ENCODE measurements around the gene DAB1.
"Not testable (repeated sequence)": the region's sequence is repeated elsewhere in the genome, so short reads cannot be mapped to it uniquely, and the experiment has no call there.

The DAB1 gene

DNA sequence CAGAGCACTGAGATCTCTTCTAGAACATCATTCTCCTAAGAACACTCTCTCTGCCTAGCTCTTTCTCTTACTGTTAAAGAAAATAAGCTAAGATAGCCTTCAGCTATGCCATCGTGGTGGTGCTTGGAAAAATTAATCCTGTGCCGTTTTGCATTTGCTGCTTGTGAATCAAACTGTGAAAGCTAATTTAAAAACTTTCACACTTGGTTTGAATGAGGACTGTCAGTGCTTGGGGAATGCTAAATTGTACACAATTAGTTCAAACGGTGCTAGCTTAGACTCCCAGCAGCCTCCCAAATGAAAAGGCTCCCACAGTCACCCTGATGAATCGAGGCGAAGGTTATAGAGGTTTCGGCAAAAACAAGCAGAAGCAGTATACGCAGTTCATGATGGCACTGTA is 79.6 kb downstream of the DAB1 start:
- in situ Hi-C loops (cut with MboI; ENCODE audit: low pct_unique_long_range_greater_than_20kb, low sequenced_read_pairs, unreplicated experiment) = no loop called here
- DNase-seq (ENCODE audit: low spot score) = no peak
- TF ChIP-seq, protein P1, sequence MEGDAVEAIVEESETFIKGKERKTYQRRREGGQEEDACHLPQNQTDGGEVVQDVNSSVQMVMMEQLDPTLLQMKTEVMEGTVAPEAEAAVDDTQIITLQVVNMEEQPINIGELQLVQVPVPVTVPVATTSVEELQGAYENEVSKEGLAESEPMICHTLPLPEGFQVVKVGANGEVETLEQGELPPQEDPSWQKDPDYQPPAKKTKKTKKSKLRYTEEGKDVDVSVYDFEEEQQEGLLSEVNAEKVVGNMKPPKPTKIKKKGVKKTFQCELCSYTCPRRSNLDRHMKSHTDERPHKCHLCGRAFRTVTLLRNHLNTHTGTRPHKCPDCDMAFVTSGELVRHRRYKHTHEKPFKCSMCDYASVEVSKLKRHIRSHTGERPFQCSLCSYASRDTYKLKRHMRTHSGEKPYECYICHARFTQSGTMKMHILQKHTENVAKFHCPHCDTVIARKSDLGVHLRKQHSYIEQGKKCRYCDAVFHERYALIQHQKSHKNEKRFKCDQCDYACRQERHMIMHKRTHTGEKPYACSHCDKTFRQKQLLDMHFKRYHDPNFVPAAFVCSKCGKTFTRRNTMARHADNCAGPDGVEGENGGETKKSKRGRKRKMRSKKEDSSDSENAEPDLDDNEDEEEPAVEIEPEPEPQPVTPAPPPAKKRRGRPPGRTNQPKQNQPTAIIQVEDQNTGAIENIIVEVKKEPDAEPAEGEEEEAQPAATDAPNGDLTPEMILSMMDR (IDR thresholded peaks at IDR 0.05; ENCODE audit: extremely low read depth, insufficient read depth, missing control alignments) = no peak

DNA sequence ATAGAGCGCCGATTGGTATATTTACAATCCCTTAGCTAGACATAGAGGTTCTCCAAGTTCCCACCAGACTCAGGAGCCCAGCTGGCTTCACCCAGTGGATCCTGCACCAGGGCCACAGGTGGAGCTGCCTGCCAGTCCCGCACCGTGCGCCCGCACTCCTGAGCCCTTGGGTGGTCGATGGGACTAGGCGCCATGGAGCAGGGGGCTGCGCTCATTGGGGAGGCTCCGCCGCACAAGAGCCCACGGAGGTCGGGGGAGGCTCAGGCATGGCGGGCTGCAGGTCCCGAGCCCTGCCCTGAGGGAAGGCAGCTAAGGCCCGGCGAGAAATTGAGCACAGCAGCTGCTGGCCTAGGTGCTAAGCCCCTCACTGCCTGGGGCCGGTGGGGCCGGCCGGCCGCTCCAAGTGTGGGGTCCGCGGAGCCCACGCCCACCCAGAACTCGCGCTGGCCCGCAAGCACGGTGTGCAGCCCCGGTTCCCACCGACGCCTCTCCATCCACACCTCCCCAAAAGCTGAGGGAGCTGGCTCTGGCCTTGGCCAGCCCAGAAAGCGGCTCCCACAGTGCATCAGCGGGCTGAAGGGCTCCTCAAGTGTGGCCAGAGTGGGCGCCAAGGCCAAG is 80.5 kb downstream of the DAB1 start:
- in situ Hi-C loops (cut with MboI; ENCODE audit: low pct_unique_long_range_greater_than_20kb, low sequenced_read_pairs, unreplicated experiment); DNase-seq (ENCODE audit: low spot score): not testable (repeated sequence)

DNA sequence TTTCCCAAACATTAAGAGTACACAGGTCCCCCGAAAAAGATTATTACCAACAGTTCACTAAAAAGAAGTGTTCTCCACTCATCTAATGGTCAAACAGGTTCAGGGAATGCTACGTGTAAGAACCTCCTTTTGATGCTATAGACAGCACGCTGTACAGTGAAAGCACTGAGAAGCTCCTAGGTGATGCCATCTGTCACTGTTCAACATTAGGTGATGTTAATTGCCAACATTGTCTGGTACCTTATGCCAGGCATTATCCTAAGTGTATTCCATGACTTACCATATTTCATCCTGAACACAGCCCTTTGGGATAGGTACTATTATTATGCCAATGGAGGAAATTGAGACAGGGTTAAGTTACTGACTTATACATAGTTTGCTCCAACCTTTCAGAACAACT is 82.1 kb downstream of the DAB1 start:
- TF ChIP-seq, protein P1 (IDR thresholded peaks at IDR 0.05; ENCODE audit: extremely low read depth, insufficient read depth, missing control alignments) = no peak
- DNase-seq (ENCODE audit: low spot score) = no peak
- in situ Hi-C loops (cut with MboI; ENCODE audit: low pct_unique_long_range_greater_than_20kb, low sequenced_read_pairs, unreplicated experiment) = no loop called here

DNA sequence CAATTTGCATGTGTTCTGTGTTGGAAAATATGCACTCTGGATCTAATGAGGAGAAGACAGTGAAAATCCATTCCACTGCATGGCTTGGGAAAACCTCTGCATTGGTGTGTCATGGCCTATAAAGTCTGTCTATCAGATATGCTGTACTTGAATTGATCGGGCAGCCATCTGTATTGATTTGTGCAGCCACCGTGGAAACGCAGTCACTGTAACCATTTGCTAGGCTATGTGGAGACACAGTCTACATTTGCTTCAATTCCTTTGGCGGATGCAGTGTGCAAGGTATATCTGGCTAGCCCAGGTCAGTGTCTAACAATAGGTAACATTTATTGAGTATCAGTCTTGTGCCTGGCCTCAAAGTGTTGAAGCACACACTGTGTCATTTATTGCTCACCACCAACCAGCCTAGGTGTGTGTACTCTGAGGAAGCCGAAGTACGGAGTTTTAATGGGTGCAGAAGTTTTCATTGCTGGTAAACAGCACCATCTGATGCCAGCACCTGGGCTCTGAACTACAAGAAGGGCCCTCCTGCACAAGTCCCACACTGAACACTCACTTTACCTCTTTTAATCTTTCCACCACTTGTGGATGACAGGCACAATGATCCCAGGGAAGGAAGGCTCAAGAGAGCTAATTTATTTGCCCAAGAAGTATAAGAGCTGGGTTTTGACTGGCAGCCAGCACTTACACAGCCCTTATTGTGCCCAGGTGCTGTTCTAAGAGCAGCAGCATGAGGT is 83.4 kb downstream of the DAB1 start:
- in situ Hi-C loops (cut with MboI; ENCODE audit: low pct_unique_long_range_greater_than_20kb, low sequenced_read_pairs, unreplicated experiment) = no loop called here
- TF ChIP-seq, protein P1 (IDR thresholded peaks at IDR 0.05; ENCODE audit: extremely low read depth, insufficient read depth, missing control alignments) = no peak
- no peak for DNase-seq (ENCODE audit: low spot score)

DNA sequence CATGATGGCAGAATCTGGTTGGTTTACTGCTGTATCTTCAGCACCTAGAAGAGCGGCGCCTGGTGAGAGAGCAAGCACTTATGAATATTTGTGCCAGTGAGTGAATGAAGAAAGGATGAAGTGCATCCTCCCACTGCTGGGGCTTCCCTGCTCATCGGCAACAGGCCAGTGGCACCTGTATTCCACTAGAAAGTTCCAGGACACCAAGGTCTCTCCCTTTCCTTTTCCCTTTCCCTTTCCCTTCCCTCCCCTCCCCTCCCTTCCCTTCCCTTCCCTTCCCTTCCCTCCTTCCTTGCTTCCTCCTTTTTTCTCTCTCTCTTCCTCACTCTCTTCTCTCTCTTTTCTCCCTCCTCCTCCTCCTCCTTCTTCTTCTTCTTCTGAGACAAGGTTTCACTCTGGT is 86.2 kb downstream of the DAB1 start:
- in situ Hi-C loops (cut with MboI; ENCODE audit: low pct_unique_long_range_greater_than_20kb, low sequenced_read_pairs, unreplicated experiment) = no loop called here
- TF ChIP-seq, protein P1 (IDR thresholded peaks at IDR 0.05; ENCODE audit: extremely low read depth, insufficient read depth, missing control alignments) = no peak
- no peak for DNase-seq (ENCODE audit: low spot score)

DNA sequence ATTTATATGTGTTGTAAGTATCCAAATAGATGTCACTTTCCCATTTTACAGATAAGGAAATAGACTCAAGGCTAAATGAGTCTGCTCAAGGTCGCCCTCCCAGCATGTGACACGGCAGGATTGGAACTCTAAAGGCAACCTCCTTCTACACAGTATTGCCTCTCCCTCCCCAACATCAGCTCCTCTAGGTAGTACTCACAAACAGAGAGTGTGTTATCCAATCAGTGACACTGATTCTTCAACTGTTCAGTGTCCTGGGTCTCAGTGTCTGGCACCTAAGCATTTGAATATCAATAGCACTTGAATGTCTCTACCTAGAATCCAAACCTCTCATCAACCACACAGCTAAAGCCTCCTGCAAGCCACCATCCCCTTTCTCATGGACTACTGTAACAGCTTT is 87.1 kb downstream of the DAB1 start:
- TF ChIP-seq, protein P1 (IDR thresholded peaks at IDR 0.05; ENCODE audit: extremely low read depth, insufficient read depth, missing control alignments) = no peak
- in situ Hi-C loops (cut with MboI; ENCODE audit: low pct_unique_long_range_greater_than_20kb, low sequenced_read_pairs, unreplicated experiment) = no loop called here
- DNase-seq (ENCODE audit: low spot score) = no peak

DNA sequence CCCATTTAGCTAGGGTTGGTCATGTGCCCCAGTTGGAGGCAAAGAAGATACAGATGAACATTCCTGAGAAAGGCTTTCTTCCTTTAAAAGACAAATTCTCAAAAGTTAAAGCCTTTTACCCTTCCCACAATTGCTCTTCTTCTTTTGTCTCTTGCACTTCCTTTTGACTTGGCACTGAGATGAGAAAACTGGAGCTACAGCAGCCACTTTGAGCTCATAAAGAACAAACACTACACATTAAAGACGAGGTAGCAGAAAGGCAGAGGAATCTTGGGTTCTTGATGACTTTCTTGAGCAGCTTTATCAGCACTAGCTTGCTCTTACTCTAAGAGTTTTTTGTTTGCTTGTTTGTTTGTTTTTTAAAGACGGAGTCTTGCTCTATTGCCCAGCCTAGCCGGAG is 92.2 kb downstream of the DAB1 start:
- no peak for DNase-seq (ENCODE audit: low spot score)
- in situ Hi-C loops (cut with MboI; ENCODE audit: low pct_unique_long_range_greater_than_20kb, low sequenced_read_pairs, unreplicated experiment) = no loop called here
- TF ChIP-seq, protein P1 (IDR thresholded peaks at IDR 0.05; ENCODE audit: extremely low read depth, insufficient read depth, missing control alignments) = no peak

All from GM13977 (cell line).